Measurements from ENCODE around the gene PAH.

PAH gene

GRCh38 chr12:102956738-102957327 lies 39.8 kb upstream of the PAH start:
- H3K27me3 ChIP-seq (ENCODE audit: control insufficient read depth, insufficient read depth, low read length) = peaks cover 22% of the 10 kb centered on the region

GRCh38 chr12:102955926-102956737 lies 39.1 kb upstream of the PAH start:
- no peak overlapping the region for H3K9ac ChIP-seq
- H3K4me1 ChIP-seq = no peaks in the 10 kb centered on the region
- H3K9me3 ChIP-seq (ENCODE audit: control insufficient read depth, low read length) = no peaks in the 10 kb centered on the region
- H3K79me2 ChIP-seq = no peaks in the 10 kb centered on the region
- H3K27ac ChIP-seq = no peak overlapping the region
- peaks cover 20% of the 10 kb centered on the region for H3K27me3 ChIP-seq (ENCODE audit: control insufficient read depth, insufficient read depth, low read length)
- H2AFZ ChIP-seq = no peak overlapping the region
- no peak for TF ChIP-seq CTCF (IDR thresholded peaks at IDR 0.05)
- H3K36me3 ChIP-seq (ENCODE audit: control insufficient read depth, insufficient read depth, low read length) = no peaks in the 10 kb centered on the region
- H3K4me2 ChIP-seq (ENCODE audit: low read length) = peak overlapping the region; percentile 22
- no peak overlapping the region for H3K4me3 ChIP-seq (ENCODE audit: low read depth, low read length)

More at GRCh38 chr12:102956738-102957327, 39.8 kb upstream of the PAH start:
- H3K27ac ChIP-seq = no peak overlapping the region
- H3K36me3 ChIP-seq (ENCODE audit: control insufficient read depth, insufficient read depth, low read length) = no peaks in the 10 kb centered on the region
- peak overlapping the region; percentile 32 for H3K4me2 ChIP-seq (ENCODE audit: low read length)
- no peak overlapping the region for H2AFZ ChIP-seq
- H3K9me3 ChIP-seq (ENCODE audit: control insufficient read depth, low read length) = no peaks in the 10 kb centered on the region
- TF ChIP-seq CTCF (IDR thresholded peaks at IDR 0.05) = no peak
- no peaks in the 10 kb centered on the region for H3K79me2 ChIP-seq
- no peak overlapping the region for H3K9ac ChIP-seq
- H3K4me3 ChIP-seq (ENCODE audit: low read depth, low read length) = no peak overlapping the region
- no peaks in the 10 kb centered on the region for H3K4me1 ChIP-seq

- TF ChIP-seq CTCF (IDR thresholded peaks at IDR 0.05) = no peak
- peaks cover 15% of the 10 kb centered on the region for H3K27me3 ChIP-seq (ENCODE audit: control insufficient read depth, insufficient read depth, low read length)
Measured at GRCh38 chr12:102954134-102954533, 37.1 kb upstream of the PAH start.

DNA sequence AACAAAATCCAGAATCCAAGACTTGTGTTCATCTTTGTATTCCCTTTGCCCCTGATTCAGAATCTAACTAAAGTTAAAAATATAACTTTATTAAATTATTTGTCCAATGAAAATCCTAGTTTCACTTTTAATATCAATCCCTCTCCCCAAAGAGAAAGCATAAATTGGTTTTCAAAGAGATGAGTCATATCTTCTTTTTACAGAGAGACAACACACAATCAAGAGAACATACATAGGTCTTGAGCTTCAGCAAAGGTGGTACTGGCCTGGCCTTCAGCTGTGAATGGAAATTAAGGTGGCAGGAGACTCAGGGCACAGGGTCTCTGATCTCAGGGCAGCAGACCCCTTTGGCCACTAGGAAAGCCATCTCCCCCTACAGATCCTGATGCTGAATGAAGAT lies 36.2 kb upstream of the PAH start:
- Histone ChIP-seq H3K27ac (no peak overlapping the region), H3K4me2 (ENCODE audit: low read length) (no peak overlapping the region), H3K9ac (no peak overlapping the region), H3K9me3 (ENCODE audit: control insufficient read depth, low read length) (no peaks in the 10 kb centered on the region), H3K36me3 (ENCODE audit: control insufficient read depth, insufficient read depth, low read length) (no peaks in the 10 kb centered on the region), H3K27me3 (ENCODE audit: control insufficient read depth, insufficient read depth, low read length) (peaks cover 9% of the 10 kb centered on the region), H3K4me1 (no peaks in the 10 kb centered on the region), H2AFZ (no peak overlapping the region), H3K4me3 (ENCODE audit: low read depth, low read length) (no peak overlapping the region), H3K79me2 (no peaks in the 10 kb centered on the region)
- no peak for TF ChIP-seq CTCF (IDR thresholded peaks at IDR 0.05)

More at GRCh38 chr12:102954134-102954533, 37.1 kb upstream of the PAH start:
- no peak overlapping the region for H3K9ac ChIP-seq
- H3K4me1 ChIP-seq = no peaks in the 10 kb centered on the region
- no peaks in the 10 kb centered on the region for H3K36me3 ChIP-seq (ENCODE audit: control insufficient read depth, insufficient read depth, low read length)
- no peak overlapping the region for H2AFZ ChIP-seq
- H3K79me2 ChIP-seq = no peaks in the 10 kb centered on the region
- no peak overlapping the region for H3K27ac ChIP-seq
- H3K4me2 ChIP-seq (ENCODE audit: low read length) = no peak overlapping the region
- H3K4me3 ChIP-seq (ENCODE audit: low read depth, low read length) = no peak overlapping the region
- H3K9me3 ChIP-seq (ENCODE audit: control insufficient read depth, low read length) = no peaks in the 10 kb centered on the region

Measured in parathyroid adenoma (tissue), 2 donors.